Lower lobe of right lung (tissue), 2 donors: ENCODE results near the gene ITIH5. TPM values are rescaled to one million over a fixed set of nuclear protein-coding genes. Genes with fewer than 3 reads are reported as not detected.

ENCODE experiments used
- ATAC-seq, 2 donors: fragments of 200-7000 bp; cut with Tn5 transposase; one replicate each; pipeline ENCODE4 v1.9.1; 2020 to 2022; ENCODE audit warnings: mild to moderate bottlenecking in 2 of 2, moderate library complexity in 2 of 2
- DNase-seq: peaks from one replicate; pipeline ENCODE4 v3.0.0-alpha.2; 2020
- H3K27ac ChIP-seq: fragments of 200-600 bp; one replicate; pipeline ENCODE4 v1.8.0; 2022
- H3K27me3 ChIP-seq: fragments of 200-600 bp; one replicate; pipeline ENCODE4 v1.8.0; 2022; ENCODE audit warnings: low read depth
- H3K36me3 ChIP-seq: fragments of 200-600 bp; one replicate; pipeline ENCODE4 v1.8.0; 2022; ENCODE audit warnings: mild to moderate bottlenecking
- H3K4me1 ChIP-seq: fragments of 200-600 bp; one replicate; pipeline ENCODE4 v1.8.0; 2022
- H3K4me3 ChIP-seq: fragments of 200-600 bp; one replicate; pipeline ENCODE4 v1.8.0; 2022; ENCODE audit warnings: mild to moderate bottlenecking
- H3K9me3 ChIP-seq: fragments of 200-600 bp; one replicate; pipeline ENCODE4 v1.8.0; 2022
- CTCF ChIP-seq: fragments of 200-600 bp; IDR thresholded peaks from one replicate; pipeline ENCODE4 v1.8.0; 2022; ENCODE audit warnings: antibody characterized with exemption, mild to moderate bottlenecking
- intact Hi-C: fragments of 100-400 bp; cut with DNase I; formaldehyde crosslinking; loops from one replicate; pipeline ENCODE4 v1.11.0; 2022
- total RNA-seq: library from RNA; stranded (reverse); fragmentation: NEBNext Ultra II Directional; extraction: Animal tissue kit (Norgen Biotek cat#: 25700); gene quantifications from one replicate; pipeline ENCODE4 v1.2.1, GENCODE V29; 2021
- donor health status: DM: no; HTN: yes; CAD: no; lungs with severe emphysema.

ITIH5 gene
- total RNA-seq, 1 donor from 2014 or later: 14.8 TPM

GRCh38 chr10:7525314-7526016 is 141.3 kb downstream of the ITIH5 start:
- H3K4me3 ChIP-seq: no peak overlapping the region
- peak; percentile 80 for TF ChIP-seq CTCF
- H3K27ac ChIP-seq: no peak overlapping the region
- DNase-seq (no peak), ATAC-seq (peak; percentile 77 to 84)
- no peaks in the 10 kb centered on the region for H3K36me3 ChIP-seq
- H3K27me3 ChIP-seq: peaks cover 21% of the 10 kb centered on the region
- no peaks in the 10 kb centered on the region for H3K4me1 ChIP-seq
- no peaks in the 10 kb centered on the region for H3K9me3 ChIP-seq
- intact Hi-C loops: loop anchor here (5.0 kb wide), 1 partner anchor 162 kb away; no protein-coding TSS in a partner anchor

- DNase-seq: no peak
- Histone ChIP-seq H3K36me3 (no peaks in the 10 kb centered on the region), H3K27me3 (peaks cover 10% of the 10 kb centered on the region), H3K4me3 (no peak overlapping the region), H3K9me3 (no peaks in the 10 kb centered on the region), H3K4me1 (no peaks in the 10 kb centered on the region), H3K27ac (no peak overlapping the region)
- ATAC-seq: no peak
- intact Hi-C loops: no loop called here
- TF ChIP-seq CTCF: no peak
These were observed 143.1 kb downstream of the ITIH5 start for GRCh38 chr10:7523656-7524055.

- Histone ChIP-seq H3K9me3 (no peaks in the 10 kb centered on the region), H3K36me3 (no peaks in the 10 kb centered on the region), H3K27ac (no peak overlapping the region), H3K4me3 (no peak overlapping the region), H3K27me3 (no peaks in the 10 kb centered on the region), H3K4me1 (no peaks in the 10 kb centered on the region)
- ATAC-seq (no peak), DNase-seq (no peak)
- intact Hi-C loops: no loop called here
- no peak for TF ChIP-seq CTCF
These were observed 146.0 kb downstream of the ITIH5 start for GRCh38 chr10:7520507-7521485.

- no peak for TF ChIP-seq CTCF
- Histone ChIP-seq H3K36me3 (no peaks in the 10 kb centered on the region), H3K27me3 (no peaks in the 10 kb centered on the region), H3K27ac (no peak overlapping the region), H3K4me1 (no peaks in the 10 kb centered on the region), H3K4me3 (no peak overlapping the region), H3K9me3 (no peaks in the 10 kb centered on the region)
- no peak for ATAC-seq
- intact Hi-C loops: no loop called here
- no peak for DNase-seq
These were observed 147.4 kb downstream of the ITIH5 start for GRCh38 chr10:7519351-7519750.

- Histone ChIP-seq H3K9me3 (no peaks in the 10 kb centered on the region), H3K27ac (no peak overlapping the region), H3K4me1 (no peaks in the 10 kb centered on the region), H3K4me3 (no peak overlapping the region), H3K36me3 (no peaks in the 10 kb centered on the region), H3K27me3 (no peaks in the 10 kb centered on the region)
- DNase-seq (no peak), ATAC-seq (no peak)
- no peak for TF ChIP-seq CTCF
- intact Hi-C loops: no loop called here
These were observed 148.1 kb downstream of the ITIH5 start for GRCh38 chr10:7518693-7519092.
